Stomach (tissue), 9 donors: ENCODE data around the gene RHOXF1. TPM values are rescaled to one million over a fixed set of nuclear protein-coding genes. Genes with fewer than 3 reads are reported as not detected.
"Not testable (repeated sequence)": the region's sequence is repeated elsewhere in the genome, so short reads cannot be mapped to it uniquely, and the experiment has no call there.

Experiments
- DNase-seq, 2 donors: peaks; one replicate each; pipeline versions ENCODE4 v3.0.0 to v3.0.0-alpha.2; 2013 to 2019
- H3K27ac ChIP-seq, 5 donors: fragments of 200-600 bp in 4 of 5; sonication (generic) in 4 of 5; one replicate each; pipeline ENCODE4 v1.5.1; 2013 to 2019; ENCODE audit warnings: mild to moderate bottlenecking in 1 of 5, moderate library complexity in 1 of 5
- H3K27me3 ChIP-seq, 3 donors: fragments of 200-600 bp; sonication (generic); one replicate each; pipeline ENCODE4 v1.5.1; 2017 to 2019; ENCODE audit warnings: mixed run types in 1 of 3
- H3K36me3 ChIP-seq, 4 donors: fragments of 200-600 bp; sonication (generic); 1 replicate in 3 of 4; 2 replicates in 1 of 4; pipeline ENCODE4 v1.5.1; 2016 to 2019
- H3K4me1 ChIP-seq, 4 donors: fragments of 200-600 bp; sonication (generic); one replicate each; pipeline ENCODE4 v1.5.1; 2016 to 2019
- H3K4me3 ChIP-seq, 4 donors: fragments of 200-600 bp; sonication (generic) in 3 of 4; one replicate each; pipeline ENCODE4 v1.5.1; 2016 to 2019; ENCODE audit warnings: mild to moderate bottlenecking in 1 of 4
- H3K9me3 ChIP-seq, 4 donors: fragments of 200-600 bp; sonication (generic); one replicate each; pipeline ENCODE4 v1.5.1; 2016 to 2019
- CTCF ChIP-seq, 7 experiments: fragments of 450-650 bp in 4 of 7; fragments of 200-600 bp in 3 of 7; sonication (generic) in 3 of 7; IDR thresholded peaks; one replicate each; pipeline ENCODE4 v1.5.1; 2016 to 2019; ENCODE audit warnings: antibody characterized with exemption in 7 of 7, control low read depth in 2 of 7, mild to moderate bottlenecking in 1 of 7
- EP300 ChIP-seq: sonication (generic); formaldehyde crosslinking; IDR thresholded peaks from one replicate; pipeline ENCODE4 v1.6.1; 2017; ENCODE audit warnings: antibody characterized with exemption
- POLR2A ChIP-seq, 4 donors: fragments of 450-650 bp; IDR thresholded peaks; one replicate each; pipeline ENCODE4 v1.6.1; 2016; ENCODE audit warnings: antibody characterized with exemption in 4 of 4, control low read depth in 2 of 4, mild to moderate bottlenecking in 1 of 4, moderate library complexity in 1 of 4
- POLR2AphosphoS5 ChIP-seq, 3 donors: sonication (generic); formaldehyde crosslinking; IDR thresholded peaks; one replicate each; pipeline ENCODE4 v1.6.1; 2016; ENCODE audit warnings: antibody characterized with exemption in 3 of 3
- WGBS, 5 donors: extraction: QIAGEN DNeasy Blood & Tissue Kit in 3 of 5; methylation state at CpG; one replicate each; pipeline versions ENCODE4 v1.1.5 to v1.1.7; 2013 to 2018; 5-methylcytosine and 5-hydroxymethylcytosine counted together
- intact Hi-C: fragments of 100-400 bp; cut with DNase I; formaldehyde crosslinking; loops from one replicate; pipeline ENCODE4 v1.15.1; 2023; ENCODE audit warnings: low total_unique reads
- polyA plus RNA-seq, 3 donors: library from polyadenylated mRNA; stranded (reverse); fragments of 200-250 nt; gene quantifications; one replicate each; pipeline ENCODE4 v1.2.3, GENCODE V29; 2013
- total RNA-seq, 5 donors: library from RNA; depleted of rRNA; stranded (reverse); fragments of >200 nt; gene quantifications; one replicate each; pipeline versions ENCODE4 v1.1.0 to v1.2.3, GENCODE V29; 2014 to 2016
- donor health status: healthy with polysubstance abuse.
- donor health status: Bipolar disorder and iron deficiency.
- donor health status: healthy.

RHOXF1 gene
- total and polyA plus RNA-seq, 8 donors, result not detected

- no peak overlapping the region for H3K27ac ChIP-seq
- intact Hi-C loops, result no loop called here
Measured at GRCh38 chrX:120087289-120088017, 28.3 kb downstream of the RHOXF1 start.

GRCh38 chrX:120085553-120086185 lies 30.0 kb downstream of the RHOXF1 start:
- H3K9me3 ChIP-seq, H3K27ac ChIP-seq, H3K36me3 ChIP-seq, H3K4me1 ChIP-seq, H3K27me3 ChIP-seq, H3K4me3 ChIP-seq, DNase-seq, intact Hi-C loops: not testable (repeated sequence)
- WGBS, 5 donors, result no CpG with 5 or more reads among the region's 12 CpGs

More at GRCh38 chrX:120087289-120088017, 28.3 kb downstream of the RHOXF1 start:
- Histone ChIP-seq H3K36me3 (no peaks in the 10 kb centered on the region), H3K9me3 (no peaks in the 10 kb centered on the region), H3K4me1 (peaks cover 0 to 3% (median 0%) of the 10 kb centered on the region in 4 donors), H3K4me3 (no peak overlapping the region), H3K27me3 (peaks cover 0 to 4% (median 0%) of the 10 kb centered on the region in 3 donors)
- WGBS, 5 donors, result 63 to 75% (median 71%) methylated on average over 9 to 10 of the region's 10 CpGs
- DNase-seq, result no peak
- TF ChIP-seq POLR2AphosphoS5 (IDR thresholded peaks at IDR 0.05) (no peak), CTCF (IDR thresholded peaks at IDR 0.05) (no peak), EP300 (no peak), POLR2A (IDR thresholded peaks at IDR 0.05) (no peak)

GRCh38 chrX:120077590-120077989 lies 38.1 kb downstream of the RHOXF1 start, which contains the start of gene RHOXF2B:
Gene RHOXF2B (minus strand): TSS chrX:120077690. CDS start chrX:120077552, 138 bp downstream.
- intact Hi-C loops, H3K4me3 ChIP-seq, H3K27ac ChIP-seq, H3K9me3 ChIP-seq, DNase-seq, H3K36me3 ChIP-seq, H3K4me1 ChIP-seq, H3K27me3 ChIP-seq: not testable (repeated sequence)
- WGBS, 5 donors, result no CpG with 5 or more reads among the region's 15 CpGs

- H3K9me3 ChIP-seq, H3K27me3 ChIP-seq, intact Hi-C loops, H3K27ac ChIP-seq, H3K36me3 ChIP-seq, H3K4me3 ChIP-seq, DNase-seq, H3K4me1 ChIP-seq: not testable (repeated sequence)
- WGBS, 5 donors, result 36 to 86% (median 69%) methylated on average over 1 of the region's 1 CpG; no CpG with 5 or more reads in 1 of the 5 donors
Measured at GRCh38 chrX:120066169-120066568, 49.5 kb downstream of the RHOXF1 start.

Other genes with a start within 250 kb of the RHOXF1 start
- gene RNF113A, start 244.2 kb downstream of the RHOXF1 start, total RNA-seq, result 10 to 100 TPM in 3 of 5 donors, 1 to 10 TPM in 2; 9.5 to 42.0 (median 10.9) TPM
- 10 to 100 TPM; 14.4 to 26.4 (median 19.5) TPM for gene RNF113A, start 244.2 kb downstream of the RHOXF1 start, polyA plus RNA-seq
- gene NDUFA1, start 244.1 kb downstream of the RHOXF1 start, total RNA-seq, result 10 to 100 TPM; 46.2 to 72.1 (median 64.3) TPM
- gene NDUFA1, start 244.1 kb downstream of the RHOXF1 start, polyA plus RNA-seq, result 100 to 1,000 TPM; 214 to 260 (median 220) TPM
- gene AKAP14, start 220.0 kb downstream of the RHOXF1 start, total RNA-seq, result not detected
- not detected for gene AKAP14, start 220.0 kb downstream of the RHOXF1 start, polyA plus RNA-seq
- 1 to 10 TPM in 4 of 5 donors, under 1 TPM in 1; 0.58 to 7.5 (median 6.1) TPM for gene NKAP, start 172.2 kb downstream of the RHOXF1 start, total RNA-seq
- gene NKAP, start 172.2 kb downstream of the RHOXF1 start, polyA plus RNA-seq, result 1 to 10 TPM; 3.7 to 6.7 (median 6.3) TPM
- not detected for gene RHOXF2B, start 38.2 kb downstream of the RHOXF1 start, total RNA-seq
- not detected for gene RHOXF2B, start 38.2 kb downstream of the RHOXF1 start, polyA plus RNA-seq
- not detected for gene RHOXF2, start 42.7 kb upstream of the RHOXF1 start, total RNA-seq
- not detected for gene RHOXF2, start 42.7 kb upstream of the RHOXF1 start, polyA plus RNA-seq
- gene ZBTB33, start 134.9 kb upstream of the RHOXF1 start, total RNA-seq, result 10 to 100 TPM in 1 of 5 donors, 1 to 10 TPM in 3, under 1 TPM in 1; 0.58 to 15.1 (median 2.7) TPM
- gene ZBTB33, start 134.9 kb upstream of the RHOXF1 start, polyA plus RNA-seq, result 1 to 10 TPM; 2.9 to 5.3 (median 4.5) TPM
- 1 to 10 TPM in 1 of 5 donors, under 1 TPM in 2, not detected in 2; 0.29 to 2.0 (median 0.58) TPM for gene TMEM255A, start 195.5 kb upstream of the RHOXF1 start, total RNA-seq
- gene TMEM255A, start 195.5 kb upstream of the RHOXF1 start, polyA plus RNA-seq, result under 1 TPM; 0.25 to 0.76 (median 0.73) TPM
- gene ATP1B4, start 246.2 kb upstream of the RHOXF1 start, total RNA-seq, result not detected
- not detected for gene ATP1B4, start 246.2 kb upstream of the RHOXF1 start, polyA plus RNA-seq